NB4 (cell line): ENCODE measurements around the gene ACKR1.

Source experiments
- DNase-seq: peaks from one replicate; pipeline ENCODE4 v3.0.0; 2010; ENCODE audit warnings: low read depth
- H3K4me3 ChIP-seq: one replicate; pipeline ENCODE4 v1.5.1; 2011; ENCODE audit warnings: mild to moderate bottlenecking, low read depth, low read length, moderate library complexity
- MYC ChIP-seq: IDR thresholded peaks from 2 replicates; pipeline ENCODE4 v1.6.1; 2011; ENCODE audit warnings: low read depth, low read length
- POLR2A ChIP-seq: IDR thresholded peaks from 2 replicates; pipeline ENCODE4 v1.6.1; 2011; ENCODE audit warnings: mild to moderate bottlenecking; ENCODE audit not compliant: insufficient read length; ENCODE audit errors: extremely low read depth
- TF ChIP-seq, protein P1 (sequence below): IDR thresholded peaks from one replicate; pipeline ENCODE4 v1.5.1; 2012; ENCODE audit warnings: low read depth, low read length
- TF ChIP-seq, protein P2 (sequence below): IDR thresholded peaks from 2 replicates; pipeline ENCODE4 v1.6.1; 2011; ENCODE audit warnings: low read depth, low read length

The ACKR1 gene

DNA sequence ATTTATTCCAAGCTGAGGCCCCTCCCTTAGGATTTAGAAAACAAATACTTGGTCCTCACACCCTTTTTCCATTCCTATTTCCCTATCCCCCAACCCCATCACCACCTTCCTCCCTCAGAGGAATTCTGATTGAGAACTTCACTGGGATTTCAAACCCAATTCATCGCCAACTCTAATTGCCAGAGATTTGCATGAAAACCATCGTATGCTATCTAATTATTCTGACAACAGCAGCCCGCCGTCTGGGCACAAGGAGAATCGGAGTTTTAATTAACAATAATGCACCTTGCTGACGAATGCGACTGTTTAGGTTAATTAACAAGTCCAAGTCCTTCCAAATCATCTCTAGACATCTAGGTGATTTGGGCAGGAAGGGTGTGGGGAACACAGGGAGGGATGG lies 4.4 kb downstream of the ACKR1 start:
- H3K4me3 ChIP-seq: no peak overlapping the region
- TF ChIP-seq MYC (no peak), POLR2A (no peak)
- TF ChIP-seq, protein P1, sequence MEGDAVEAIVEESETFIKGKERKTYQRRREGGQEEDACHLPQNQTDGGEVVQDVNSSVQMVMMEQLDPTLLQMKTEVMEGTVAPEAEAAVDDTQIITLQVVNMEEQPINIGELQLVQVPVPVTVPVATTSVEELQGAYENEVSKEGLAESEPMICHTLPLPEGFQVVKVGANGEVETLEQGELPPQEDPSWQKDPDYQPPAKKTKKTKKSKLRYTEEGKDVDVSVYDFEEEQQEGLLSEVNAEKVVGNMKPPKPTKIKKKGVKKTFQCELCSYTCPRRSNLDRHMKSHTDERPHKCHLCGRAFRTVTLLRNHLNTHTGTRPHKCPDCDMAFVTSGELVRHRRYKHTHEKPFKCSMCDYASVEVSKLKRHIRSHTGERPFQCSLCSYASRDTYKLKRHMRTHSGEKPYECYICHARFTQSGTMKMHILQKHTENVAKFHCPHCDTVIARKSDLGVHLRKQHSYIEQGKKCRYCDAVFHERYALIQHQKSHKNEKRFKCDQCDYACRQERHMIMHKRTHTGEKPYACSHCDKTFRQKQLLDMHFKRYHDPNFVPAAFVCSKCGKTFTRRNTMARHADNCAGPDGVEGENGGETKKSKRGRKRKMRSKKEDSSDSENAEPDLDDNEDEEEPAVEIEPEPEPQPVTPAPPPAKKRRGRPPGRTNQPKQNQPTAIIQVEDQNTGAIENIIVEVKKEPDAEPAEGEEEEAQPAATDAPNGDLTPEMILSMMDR: no peak
- TF ChIP-seq, protein P2, sequence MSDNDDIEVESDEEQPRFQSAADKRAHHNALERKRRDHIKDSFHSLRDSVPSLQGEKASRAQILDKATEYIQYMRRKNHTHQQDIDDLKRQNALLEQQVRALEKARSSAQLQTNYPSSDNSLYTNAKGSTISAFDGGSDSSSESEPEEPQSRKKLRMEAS: no peak
- no peak for DNase-seq

DNA sequence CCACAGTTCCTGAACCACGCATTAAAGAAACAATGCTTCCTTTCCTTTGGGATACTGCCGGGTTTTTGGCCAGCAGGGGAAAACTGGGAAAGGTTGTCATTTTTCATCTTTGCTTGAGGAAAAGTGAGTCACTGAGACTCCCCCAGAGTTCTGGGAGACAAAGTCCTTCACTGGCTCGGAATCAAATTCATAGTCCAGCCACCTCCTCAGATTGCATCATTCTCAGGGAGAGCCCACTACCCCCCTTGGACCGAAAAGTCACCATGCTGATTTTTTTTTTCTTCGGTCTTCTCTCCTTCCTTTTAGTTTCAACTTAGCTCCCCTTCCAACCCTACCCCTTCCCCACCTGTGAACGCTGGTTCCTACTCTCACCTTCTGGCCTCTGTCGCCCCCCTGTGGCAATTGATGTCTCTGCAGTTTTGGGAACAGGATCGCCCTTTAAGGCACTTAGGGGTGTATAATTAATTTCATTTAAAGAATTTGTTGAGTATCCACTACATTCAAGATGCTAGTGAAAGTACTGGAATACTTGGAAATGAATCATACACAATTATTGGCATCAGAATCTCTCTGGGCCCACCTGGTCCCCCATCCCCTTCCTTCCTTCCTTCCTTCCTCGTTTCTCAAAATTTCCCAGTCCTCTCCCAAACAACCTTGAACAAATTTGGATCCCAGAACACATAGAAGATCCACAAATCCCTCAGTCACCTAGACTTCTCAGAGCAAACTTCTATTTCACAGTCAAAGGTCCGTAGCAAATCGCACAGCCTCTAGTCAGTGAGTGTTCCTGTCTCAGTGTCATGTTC lies 6.9 kb downstream of the ACKR1 start:
- DNase-seq: peak; percentile 48
- H3K4me3 ChIP-seq: no peak overlapping the region
- TF ChIP-seq, protein P2: no peak
- TF ChIP-seq POLR2A (no peak), MYC (no peak)
- TF ChIP-seq, protein P1: peak; percentile 79

DNA sequence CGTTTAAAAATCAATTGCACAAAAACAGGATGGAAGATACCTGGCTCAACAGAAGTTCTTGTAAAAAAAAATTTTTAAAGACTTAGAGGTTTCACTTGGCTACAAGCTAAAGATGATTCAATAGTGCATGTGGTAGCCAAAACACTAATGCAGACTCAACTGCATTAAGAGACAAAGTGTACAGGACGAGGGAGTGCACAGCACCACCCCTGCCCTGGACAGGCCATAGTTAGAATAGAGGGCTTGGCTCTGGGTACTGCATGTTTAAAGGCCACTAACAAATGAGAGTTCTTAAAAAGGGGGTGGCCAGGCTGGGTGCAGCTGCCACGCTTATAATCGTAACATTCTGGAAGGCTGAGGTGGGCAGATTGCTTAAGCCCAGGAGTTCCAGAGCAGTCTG lies 7.9 kb downstream of the ACKR1 start:
- DNase-seq: no peak
- no peak for TF ChIP-seq MYC
- TF ChIP-seq, protein P2: no peak
- TF ChIP-seq, protein P1: no peak
- TF ChIP-seq POLR2A: no peak
- H3K4me3 ChIP-seq: no peak overlapping the region

DNA sequence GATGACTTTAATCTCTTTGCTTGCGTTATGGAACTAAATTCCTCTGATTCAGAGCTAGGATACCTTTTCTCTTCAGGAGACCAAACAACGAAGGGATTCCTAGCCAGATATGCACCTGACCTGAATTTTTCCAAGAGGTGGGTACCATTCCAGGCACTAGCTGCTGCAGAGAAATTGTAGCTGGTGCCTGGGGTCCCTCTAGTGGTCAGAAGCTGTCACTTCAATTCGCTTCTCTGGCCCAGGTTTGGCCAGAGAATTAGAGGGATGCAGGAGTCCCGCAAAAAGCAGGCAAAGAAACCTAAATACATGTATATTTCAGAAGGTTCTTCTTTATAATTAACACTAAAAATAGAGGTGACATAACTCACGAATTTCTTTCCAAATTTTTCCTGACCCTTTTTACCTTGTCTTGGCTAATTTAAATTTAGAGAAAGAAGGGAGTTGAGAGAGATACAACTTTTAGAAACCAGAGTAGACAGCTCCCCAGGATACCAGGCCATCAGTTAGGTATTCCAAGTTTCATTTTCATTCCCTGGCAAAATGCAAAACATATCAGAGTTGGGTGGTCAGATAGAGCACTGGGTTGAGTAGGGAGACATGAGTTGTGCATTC lies 9.6 kb downstream of the ACKR1 start:
- no peak overlapping the region for H3K4me3 ChIP-seq
- TF ChIP-seq, protein P2: no peak
- TF ChIP-seq MYC: no peak
- TF ChIP-seq, protein P1: peak; percentile 93
- peak; percentile 40 for DNase-seq

DNA sequence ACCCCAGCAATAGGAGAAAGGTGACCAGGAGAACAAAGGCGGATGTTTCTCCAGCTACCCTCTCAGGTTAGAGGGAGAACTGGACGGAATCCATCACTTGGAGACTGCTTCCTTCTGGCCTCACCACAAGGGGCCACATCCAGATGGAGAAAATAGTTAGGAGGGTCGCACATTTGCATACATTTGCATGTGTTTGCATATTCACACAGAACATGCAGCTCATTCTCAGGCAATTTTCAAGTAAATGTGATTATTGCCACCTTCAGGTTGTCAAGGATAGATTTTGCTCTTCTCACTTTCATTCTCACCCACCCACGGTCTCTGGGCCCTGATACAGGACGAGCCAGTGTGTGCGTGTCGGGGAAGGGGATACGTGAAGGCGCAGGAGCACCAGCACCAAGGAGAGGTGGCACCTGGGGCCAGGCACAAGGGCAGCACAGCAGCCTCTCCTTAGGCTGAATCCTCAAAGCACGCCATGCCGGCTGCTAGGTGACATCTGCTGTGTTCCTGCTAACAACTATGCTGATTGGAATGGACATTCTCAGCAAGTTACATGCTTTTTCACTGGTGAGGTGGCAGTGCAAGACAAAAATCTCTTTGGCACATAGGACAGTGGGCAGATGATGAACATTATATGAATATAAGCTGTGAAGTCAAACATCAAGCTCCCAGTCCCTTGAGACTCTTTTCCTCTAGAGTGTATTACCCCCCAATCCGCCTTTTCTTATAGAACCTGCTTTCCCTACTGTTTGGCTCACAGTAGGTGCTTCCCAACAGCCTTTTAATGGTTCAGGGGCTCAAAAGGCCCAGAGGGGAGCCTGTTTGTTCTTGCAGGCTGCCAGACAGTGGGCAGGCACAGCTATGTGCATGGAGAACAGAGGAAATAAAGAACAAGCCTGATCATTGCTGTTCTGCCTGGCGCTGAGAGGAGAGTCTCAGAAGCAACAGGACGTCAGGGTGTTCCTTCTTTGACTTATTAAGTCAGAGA lies 14.3 kb downstream of the ACKR1 start:
- no peak overlapping the region for H3K4me3 ChIP-seq
- no peak for DNase-seq
- TF ChIP-seq MYC: no peak
- TF ChIP-seq, protein P2: no peak
- TF ChIP-seq, protein P1: no peak
- no peak for TF ChIP-seq POLR2A
